HG02970 (cell line): ENCODE measurements around the gene CD300C.
"Not testable (repeated sequence)": the region's sequence is repeated elsewhere in the genome, so short reads cannot be mapped to it uniquely, and the experiment has no call there.

Source experiments
- ATAC-seq: cut with Tn5 transposase; IDR thresholded peaks from one replicate; pipeline ENCODE4 v1.9.1; 2021; ENCODE audit warnings: mild to moderate bottlenecking, moderate library complexity, moderate number of reproducible peaks; ENCODE audit not compliant: unreplicated experiment, low FRiP score

CD300C gene

GRCh38 chr17:74545843-74546230, at the start of gene CD300C:
CD300C (minus strand) TSS chr17:74546115; CDS start chr17:74545782, 333 bp downstream.
- no peak for ATAC-seq

DNA sequence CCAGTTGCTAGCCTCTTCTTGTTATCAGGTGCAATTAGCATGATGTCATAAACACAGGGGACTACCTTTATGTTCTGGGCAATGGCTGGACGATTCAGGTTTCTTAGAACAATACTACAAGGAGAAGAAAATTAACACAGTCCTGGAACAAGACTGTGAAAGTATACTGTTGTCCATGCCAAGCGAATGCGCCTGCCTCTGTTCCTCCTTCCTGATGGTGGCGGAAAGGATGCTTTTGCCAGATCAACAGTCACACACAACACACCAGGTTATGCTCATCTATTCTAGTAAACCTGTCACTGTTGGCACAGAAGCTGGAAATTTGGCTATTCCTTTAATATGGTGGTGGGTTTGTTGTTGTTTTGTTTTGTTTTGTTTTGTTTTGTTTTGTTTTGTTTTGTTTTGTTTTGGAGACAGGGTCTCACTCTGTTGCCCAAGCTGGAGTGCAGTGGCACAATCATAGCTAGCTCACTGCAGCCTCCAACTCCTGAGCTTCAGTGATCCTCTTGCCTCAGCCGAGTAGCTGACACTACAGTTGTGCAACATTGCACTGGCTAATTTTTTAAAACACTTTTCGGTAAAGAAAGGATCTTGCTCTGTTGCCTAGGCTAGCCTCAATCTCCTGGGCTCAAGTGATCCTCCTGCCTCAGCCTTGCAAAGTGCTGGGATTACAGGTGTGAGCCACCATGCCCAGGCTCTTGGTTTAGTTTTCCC, 49.3 kb upstream of the CD300C start:
- no peak for ATAC-seq

GRCh38 chr17:74592087-74592990, 46.4 kb upstream of the CD300C start, which contains the start of gene CD300LD:
CD300LD (minus strand) TSS chr17:74592283; CDS start chr17:74592202, 81 bp downstream.
- no peak for ATAC-seq

- no peak for ATAC-seq
Observed at GRCh38 chr17:74591503-74591902, 45.6 kb upstream of the CD300C start.

DNA sequence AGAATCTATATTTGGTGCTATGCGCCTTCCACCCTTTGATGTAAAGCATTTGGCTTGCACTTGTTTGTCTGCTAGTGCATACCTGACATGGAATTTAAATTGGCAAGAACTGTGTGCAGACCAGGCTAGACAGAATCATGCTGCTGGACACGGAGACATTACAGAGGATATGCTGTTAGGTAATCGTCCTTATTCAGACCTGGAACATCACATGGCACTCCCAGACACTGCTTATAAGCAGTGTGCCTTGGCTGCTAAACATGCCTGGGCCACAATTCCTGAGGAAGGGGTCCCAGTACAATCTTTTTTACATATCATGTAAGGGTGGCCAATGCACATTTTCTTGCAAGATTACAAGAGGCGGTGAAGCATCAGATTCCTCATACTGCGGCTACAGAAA, 39.8 kb upstream of the CD300C start:
- ATAC-seq, result no peak

GRCh38 chr17:74584292-74585060, 38.6 kb upstream of the CD300C start:
- ATAC-seq, result no peak

DNA sequence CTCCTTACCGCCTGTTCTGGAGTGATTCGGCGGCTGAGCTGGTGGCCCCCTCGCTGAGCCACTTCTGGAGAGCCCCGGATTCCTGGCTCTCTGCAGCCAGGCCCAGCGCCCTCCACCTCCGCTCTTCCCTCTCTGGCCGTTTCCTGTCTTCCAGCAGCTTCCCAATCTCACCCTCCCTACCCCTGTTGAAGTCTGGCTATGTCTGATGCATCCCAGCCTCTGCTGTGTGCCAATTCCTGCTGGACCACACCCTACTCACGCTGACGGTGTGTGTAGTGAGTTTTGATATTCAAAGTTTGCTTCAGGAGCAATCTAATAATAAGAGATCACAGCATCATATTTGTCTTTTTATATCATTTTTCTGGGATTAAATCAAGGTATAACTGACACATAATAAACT, 36.7 kb upstream of the CD300C start:
- ATAC-seq, result no peak

DNA sequence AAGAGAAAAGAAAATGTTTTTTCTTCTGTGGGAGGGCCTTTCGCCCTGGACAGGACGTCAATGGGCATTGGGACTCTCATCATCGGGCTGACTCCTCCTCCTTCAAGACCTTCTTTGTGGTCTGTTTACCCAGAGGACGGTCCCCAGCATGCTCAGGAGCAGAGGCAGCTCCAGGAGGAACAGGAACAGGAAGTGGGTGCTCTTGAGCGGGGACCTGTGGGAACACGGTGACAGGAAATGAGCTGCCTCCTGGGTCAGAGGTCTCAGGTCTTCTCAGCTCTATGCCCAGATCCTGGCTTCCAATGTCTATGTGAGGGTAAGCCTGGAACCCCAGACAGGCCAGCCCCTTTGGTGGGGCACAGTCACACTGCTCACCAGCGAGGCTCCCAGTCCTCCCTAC, 34.0 kb upstream of the CD300C start:
- no peak for ATAC-seq

- no peak for ATAC-seq
Observed at GRCh38 chr17:74578979-74579378, 33.1 kb upstream of the CD300C start.

GRCh38 chr17:74574489-74575142, 28.7 kb upstream of the CD300C start:
- no peak for ATAC-seq

GRCh38 chr17:74573635-74574034, 27.7 kb upstream of the CD300C start:
- ATAC-seq, result not testable (repeated sequence)

DNA sequence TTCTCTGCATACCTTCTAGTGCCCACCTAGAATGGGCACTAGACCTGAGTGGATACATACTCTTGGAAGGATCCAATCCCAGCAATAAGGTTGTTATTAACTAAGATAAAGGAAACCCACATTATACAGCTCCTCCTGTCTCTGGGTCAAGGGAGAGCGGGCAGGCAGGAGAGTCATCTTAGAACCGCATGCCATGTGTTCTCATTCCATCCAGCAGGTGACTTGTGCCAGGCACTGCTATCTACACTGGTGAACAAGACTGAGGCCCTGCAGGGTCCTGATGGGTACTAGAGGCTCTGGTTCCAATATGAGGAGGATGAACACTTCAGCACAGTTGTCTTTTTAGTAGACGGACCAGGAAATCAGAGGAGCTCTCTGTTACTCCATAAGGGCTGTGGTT, 27.3 kb upstream of the CD300C start:
- ATAC-seq, result no peak

GRCh38 chr17:74571621-74572270, 25.8 kb upstream of the CD300C start:
- no peak for ATAC-seq

DNA sequence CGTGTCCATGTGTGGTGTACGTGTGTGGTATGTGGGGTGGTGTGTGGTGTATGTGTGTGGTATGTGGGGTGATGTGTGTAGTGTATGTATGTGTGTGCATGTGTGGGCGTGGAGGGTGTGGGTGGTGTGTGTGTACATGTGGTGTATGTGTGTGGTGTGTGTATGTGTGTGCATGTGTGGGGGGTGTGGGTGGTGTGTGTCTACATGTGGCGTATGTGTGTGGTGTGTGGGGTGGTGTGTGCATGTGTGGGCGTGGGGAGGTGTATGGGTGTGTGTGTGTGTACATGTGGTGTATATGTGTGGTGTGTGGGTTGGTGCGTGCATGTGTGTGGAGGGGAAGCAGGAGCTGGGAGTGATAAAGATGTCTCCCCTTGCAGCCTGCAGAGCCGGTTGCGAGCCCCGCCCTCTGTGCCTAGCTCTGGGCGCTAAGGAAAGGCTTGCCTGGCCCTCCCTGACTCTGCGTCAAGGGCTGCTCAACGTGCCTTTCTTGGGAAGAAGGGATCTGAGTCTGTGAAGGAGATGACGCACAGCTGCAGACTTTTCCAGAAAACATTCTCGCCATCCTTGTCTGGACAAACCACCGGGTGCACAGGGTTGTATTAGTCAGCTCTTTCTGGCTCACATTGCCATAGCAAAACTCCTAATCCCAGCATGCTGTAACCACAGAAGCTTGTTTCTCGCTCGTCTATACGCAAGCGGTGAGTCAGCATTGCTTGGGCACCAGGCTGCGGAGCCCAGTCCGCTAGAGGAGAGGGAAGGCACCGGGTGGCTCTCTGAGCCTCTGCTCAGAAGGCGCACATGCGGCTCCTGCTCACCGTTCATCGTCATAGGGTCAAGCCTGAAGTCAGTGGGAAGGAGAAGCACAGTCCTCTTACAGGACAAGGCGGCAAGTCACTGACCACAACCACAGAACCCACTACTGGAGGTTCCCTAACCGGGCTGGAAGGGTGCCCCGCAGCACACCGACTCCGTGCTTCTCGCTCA, 23.4 kb upstream of the CD300C start:
- ATAC-seq, result no peak

DNA sequence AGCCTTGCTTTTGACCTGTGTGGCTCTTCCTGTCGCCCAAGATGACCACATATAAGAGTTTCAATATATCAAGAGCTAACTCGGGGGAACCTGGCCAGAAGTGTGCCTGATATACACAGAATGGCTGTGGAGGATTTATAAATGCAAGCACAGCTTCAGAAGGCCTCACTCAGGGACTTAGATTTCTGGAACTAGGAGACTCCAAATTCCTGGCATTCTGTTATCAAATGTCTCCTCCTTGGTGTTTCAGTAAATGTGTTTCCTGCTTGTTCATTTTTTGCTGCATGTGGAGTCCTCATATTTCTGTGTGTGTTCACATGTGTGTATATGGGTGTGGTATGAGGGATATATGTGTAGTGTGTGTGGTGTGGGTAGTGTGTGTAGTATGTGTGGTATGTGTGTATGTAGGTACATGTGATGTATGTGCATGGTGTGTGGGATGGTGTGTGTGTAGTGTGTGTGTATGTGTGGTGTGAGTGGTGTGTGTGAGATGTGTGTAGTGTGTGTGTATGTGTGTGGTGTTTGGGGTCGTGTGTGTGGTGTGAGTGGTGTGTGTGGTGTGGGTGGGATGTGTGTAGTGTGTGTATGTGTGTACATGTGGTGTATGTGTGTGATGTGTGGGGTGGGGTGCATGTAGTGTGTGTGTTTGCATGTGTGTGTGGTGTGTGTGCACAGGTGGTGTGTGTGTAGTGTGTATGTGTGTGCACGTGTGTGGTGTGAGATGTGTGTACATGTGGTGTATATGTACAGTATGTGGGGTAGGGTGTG, 22.4 kb upstream of the CD300C start:
- no peak for ATAC-seq

DNA sequence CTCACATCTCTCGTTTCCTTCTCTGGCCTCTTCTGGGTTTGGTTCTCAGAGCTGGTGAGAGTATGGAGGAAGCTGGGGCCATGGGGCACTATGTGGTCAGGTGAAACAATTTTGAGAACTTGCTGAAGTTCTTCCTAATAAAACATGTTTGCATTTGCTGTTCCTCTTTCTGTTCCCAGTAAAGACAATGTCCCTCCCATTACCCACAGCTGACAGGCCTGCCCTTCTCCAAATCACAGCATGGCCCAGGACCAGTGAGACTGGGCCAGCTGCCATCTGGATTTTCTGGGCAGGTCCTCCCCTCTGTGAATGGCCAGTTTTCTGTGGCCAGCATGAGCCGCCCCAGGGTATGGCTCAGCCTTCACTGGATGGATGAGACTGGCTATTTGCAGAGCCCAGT, 21.5 kb upstream of the CD300C start, which contains the start of gene CD300H:
CD300H (minus strand) TSS at position 113 of the 400 bp plus-strand sequence.
- ATAC-seq, result no peak

- ATAC-seq, result no peak
Observed at GRCh38 chr17:74566132-74566753, 20.3 kb upstream of the CD300C start.
